GM12878 (cell line): ENCODE measurements around the gene LSM10. TPM values are rescaled to one million over a fixed set of nuclear protein-coding genes. Genes with fewer than 3 reads are reported as not detected.
A peak's percentile ranks its signal among the peaks of the same experiment; 100 is the strongest.

Experiments used
- ATAC-seq: fragments of 200-7000 bp; cut with Tn5 transposase; 3 replicates; pipeline ENCODE4 v1.9.1; 2020; ENCODE audit warnings: mild to moderate bottlenecking, moderate library complexity
- BruUV-seq: library from RNA; stranded (reverse); fragments of 400-500 nt; replicated peaks from 2 replicates; lab custom pipeline; 2021; lab: Mats Ljungman, UMichigan
- CTCF ChIA-PET: fragments of 300-600 bp; sonication (Branson Sonifier 250); formaldehyde crosslinking; extraction: SDS; loops from one replicate; lab custom pipeline; 2021; ENCODE audit warnings: inconsistent platforms; lab: Yijun Ruan, JAX
- POLR2A ChIA-PET: fragments of 350-600 bp; formaldehyde crosslinking; extraction: SDS; loops from one replicate; lab custom pipeline; 2021; ENCODE audit warnings: inconsistent platforms; lab: Charles Lee
- RAD21 ChIA-PET: fragments of 300-600 bp; sonication (Branson Sonifier 250); formaldehyde crosslinking; loops from one replicate; lab custom pipeline; 2023; ENCODE audit warnings: antibody characterized with exemption; ENCODE audit not compliant: unreplicated experiment; lab: Charles Lee
- SMC1A ChIA-PET: fragments of 300-600 bp; sonication (Branson Sonifier 250); formaldehyde crosslinking; loops from one replicate; lab custom pipeline; 2023; ENCODE audit not compliant: unreplicated experiment, uncharacterized antibody; lab: Charles Lee
- DNase-seq: peaks from one replicate; pipeline ENCODE4 v3.0.0-alpha.2; 2011; ENCODE audit warnings: low read depth, low spot score
- FAIRE-seq: peaks from 3 replicates; lab custom pipeline; 2011; peaks lifted over from hg19 to GRCh38; lab: Jason Lieb, UNC
- H2AFZ ChIP-seq: 2 replicates; pipeline ENCODE4 v1.6.0; 2011; ENCODE audit warnings: low read depth, low read length, control low read depth; ENCODE audit not compliant: control insufficient read depth
- H3K27ac ChIP-seq: 2 replicates; pipeline ENCODE4 v1.5.1; 2011; ENCODE audit warnings: control low read depth; ENCODE audit not compliant: control insufficient read depth, insufficient read depth
- H3K27me3 ChIP-seq, 2 experiments: replicated peaks in 1 of 2; 2 replicates each; pipeline versions ENCODE4 v1.6.0 to v1.6.1; 2011; ENCODE audit warnings: low read length in 1 of 2; ENCODE audit not compliant: control insufficient read depth in 2 of 2, insufficient read depth in 2 of 2
- H3K36me3 ChIP-seq, 2 experiments: 2 replicates each; pipeline ENCODE4 v1.5.1; 2011; ENCODE audit warnings: low read length in 1 of 2; ENCODE audit not compliant: control insufficient read depth in 2 of 2, insufficient read depth in 2 of 2
- H3K4me1 ChIP-seq: 2 replicates; pipeline ENCODE4 v1.6.1; 2011; ENCODE audit warnings: mild to moderate bottlenecking, low read length, moderate library complexity, mixed read lengths; ENCODE audit not compliant: control insufficient read depth, insufficient read depth
- H3K4me2 ChIP-seq: 2 replicates; pipeline ENCODE4 v1.6.0; 2011; ENCODE audit warnings: control low read depth; ENCODE audit not compliant: control insufficient read depth, insufficient read depth
- H3K4me3 ChIP-seq: fragments of 200-600 bp; sonication (generic); 2 replicates; pipeline ENCODE4 v1.5.1; 2016
- H3K79me2 ChIP-seq: 2 replicates; pipeline ENCODE4 v1.6.0; 2011; ENCODE audit warnings: low read length; ENCODE audit not compliant: control insufficient read depth, insufficient read depth
- H3K9ac ChIP-seq: 2 replicates; pipeline ENCODE4 v1.8.0; 2011; ENCODE audit warnings: low read length, control low read depth, mixed read lengths; ENCODE audit not compliant: control insufficient read depth, insufficient read depth
- H3K9me3 ChIP-seq: replicated peaks from 3 replicates; pipeline ENCODE4 v1.5.1; 2011; ENCODE audit warnings: mild to moderate bottlenecking, low read length; ENCODE audit not compliant: control insufficient read depth, insufficient read depth
- H4K20me1 ChIP-seq: 2 replicates; pipeline ENCODE4 v1.6.0; 2011; ENCODE audit not compliant: control insufficient read depth, insufficient read depth
- ETV6 ChIP-seq, 2 experiments: fragments of 450-650 bp in 1 of 2; IDR thresholded peaks in 1 of 2; conservative IDR thresholded peaks in 1 of 2; 2 replicates each; pipeline ENCODE4 v1.6.1; 2014; ENCODE audit warnings: antibody characterized with exemption in 1 of 2, borderline replicate concordance in 1 of 2, low read depth in 1 of 2, mild to moderate bottlenecking in 1 of 2, moderate library complexity in 1 of 2
- IKZF2 ChIP-seq, 2 experiments: fragments of 450-650 bp; IDR thresholded peaks; 2 replicates each; pipeline ENCODE4 v1.6.1; 2017; ENCODE audit warnings: mild to moderate bottlenecking in 2 of 2, moderate library complexity in 2 of 2
- IRF4 ChIP-seq: IDR thresholded peaks from 2 replicates; pipeline ENCODE4 v1.6.1; 2011; ENCODE audit warnings: low read depth, low read length
- MYB ChIP-seq: fragments of 150-350 bp; IDR thresholded peaks from 2 replicates; pipeline ENCODE4 v1.6.1; 2014; ENCODE audit warnings: mild to moderate bottlenecking, low read depth, low read length, borderline replicate concordance
- NBN ChIP-seq: fragments of 450-650 bp; IDR thresholded peaks from 2 replicates; pipeline ENCODE4 v1.6.1; 2016
- RCOR1 ChIP-seq: conservative IDR thresholded peaks from 2 replicates; pipeline ENCODE4 v1.6.1; 2012; ENCODE audit warnings: low read depth, low read length, improper control_type of control experiment
- SREBF2 ChIP-seq: IDR thresholded peaks from 2 replicates; pipeline ENCODE4 v1.6.1; 2012; ENCODE audit warnings: mild to moderate bottlenecking, low read length
- STAT1 ChIP-seq: fragments of 450-650 bp; conservative IDR thresholded peaks from 2 replicates; pipeline ENCODE4 v1.6.1; 2014; ENCODE audit warnings: antibody characterized with exemption, mild to moderate bottlenecking
- TAF1 ChIP-seq: IDR thresholded peaks from 2 replicates; pipeline ENCODE4 v1.6.1; 2011; ENCODE audit warnings: mild to moderate bottlenecking, low read depth, low read length, borderline replicate concordance
- WRNIP1 ChIP-seq: IDR thresholded peaks from 2 replicates; pipeline ENCODE4 v1.6.1; 2011; ENCODE audit warnings: low read depth, low read length, improper control_type of control experiment, borderline replicate concordance
- ZNF622 ChIP-seq: fragments of 450-650 bp; IDR thresholded peaks from 2 replicates; pipeline ENCODE4 v1.6.1; 2017; ENCODE audit warnings: mild to moderate bottlenecking, inconsistent platforms
- WGBS: methylation state at CpG from one replicate; pipeline ENCODE4 v1.1.6; 2016; ENCODE audit warnings: low lambda C conversion rate; ENCODE audit not compliant: insufficient replicate concordance, insufficient coverage; ENCODE audit errors: missing lambda C conversion rate; 5-methylcytosine and 5-hydroxymethylcytosine counted together
- in situ Hi-C: fragments of 300-500 bp; cut with MboI; formaldehyde crosslinking; loops from 9 replicates; pipeline ENCODE4 v1.14.3; 2018; ENCODE audit warnings: mixed read lengths
- intact Hi-C: fragments of 100-400 bp; cut with micrococcal nuclease; formaldehyde crosslinking; loops from one replicate; pipeline ENCODE4 v1.14.2; 2022; ENCODE audit not compliant: unreplicated experiment
- polyA plus RNA-seq, 11 experiments: library from polyadenylated mRNA; depleted of rRNA in 4 of 11; unstranded in 6 of 11; stranded (reverse) in 5 of 11; fragments of >200 nt; fragmentation: Nextera tagmentation in 4 of 11; fragmentation: Illumina TruSeq in 1 of 11; extraction: Ambion mirVana in 4 of 11; extraction: Trizol in 1 of 11; gene quantifications; 1 replicate in 1 of 11; 2 replicates in 10 of 11; pipeline versions ENCODE4 v1.2.1 to v1.2.3, GENCODE V29; 2011 to 2016; ENCODE audit warnings: inconsistent platforms in 2 of 11, missing spikeins in 2 of 11, low read depth in 1 of 11
- total RNA-seq, 4 experiments: library from RNA; depleted of rRNA in 3 of 4; stranded (reverse); fragments of >200 nt in 3 of 4; fragmentation: Illumina TruSeq in 1 of 4; extraction: Trizol in 1 of 4; gene quantifications; 2 replicates each; pipeline versions ENCODE4 v1.2.1 to v1.2.3, GENCODE V29; 2013 to 2021

The LSM10 gene
- total and polyA plus RNA-seq, 10 of the 15 experiments (the other 5 are each of a cell fraction or from before 2014, with no cell fraction given), result 13.1 to 103 (median 57.5) TPM

DNA sequence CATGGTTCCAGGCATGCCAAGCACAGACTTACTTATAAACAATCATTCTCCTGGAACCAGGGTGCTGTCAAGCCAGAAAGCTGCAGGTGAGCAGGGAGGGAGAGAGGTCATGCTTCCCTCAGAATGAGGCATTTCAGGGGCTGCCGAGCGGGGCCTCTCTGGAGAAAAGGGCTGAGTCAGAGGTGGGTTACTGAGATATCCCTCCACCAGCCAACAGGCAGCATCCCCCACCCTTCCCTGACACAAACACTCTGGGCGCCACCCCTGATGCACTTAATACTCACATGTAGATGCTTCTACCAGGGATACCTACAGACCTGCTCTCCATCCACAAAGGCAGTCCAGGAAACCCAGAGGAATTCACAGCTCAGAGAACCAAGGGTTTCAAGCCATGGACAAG, 25.1 kb downstream of the LSM10 start:
- Histone ChIP-seq H3K36me3 (0 out of 4 replicates have a peak, but pooled peaks cover 0 to 3% of the 10 kb centered on the region in 2 experiments), H3K27me3 (no peaks in the 10 kb centered on the region), H4K20me1 (no peaks in the 10 kb centered on the region), H3K79me2 (peaks cover 45% of the 10 kb centered on the region), H3K9me3 (no peaks in the 10 kb centered on the region), H2AFZ (no peak overlapping the region), H3K4me3 (no peak overlapping the region), H3K9ac (no peak overlapping the region), H3K4me2 (no peak overlapping the region), H3K27ac (peak overlapping the region; percentile 97), H3K4me1 (peaks cover 51% of the 10 kb centered on the region)
- DNase-seq, result no peak
- 77% methylated on average over 3 of the region's 3 CpGs for WGBS
- TF ChIP-seq STAT1 (no peak), WRNIP1 (no peak), SREBF2 (no peak), IKZF2 (IDR thresholded peaks at IDR 0.05) (no peak), ZNF622 (no peak), TAF1 (no peak), NBN (no peak), MYB (no peak), ETV6 (conservative IDR thresholded peaks at IDR 0.05 in 1 of 2, IDR thresholded peaks at IDR 0.05 in 1 of 2; ENCODE audit: borderline replicate concordance in 1 of 2, low read depth in 1 of 2) (no peak), IRF4 (no peak), RCOR1 (no peak)
- ChIA-PET SMC1A (interaction anchor here (0.8 kb wide), 2 partner anchors 13 to 223 kb away, joined by 3 read pairs; partner anchors contain the start of gene TRAPPC3), RAD21 (interaction anchor here (0.6 to 1.4 kb wide), 3 partner anchors 25 to 119 kb away, joined by 3 to 10 read pairs (median 4); partner anchors contain the start of gene LSM10), CTCF (interaction anchor here (1.1 to 1.4 kb wide), 2 partner anchors 12 to 48 kb away, joined by 3 read pairs; no protein-coding TSS in a partner anchor), POLR2A (interaction anchor here (0.5 to 1.0 kb wide), 9 partner anchors 18 to 861 kb away, joined by 3 to 7 read pairs (median 4); partner anchors contain the start of genes MRPS15 and THRAP3)
- no peak for ATAC-seq
- no peak for FAIRE-seq
- in situ Hi-C loops, result no loop called here
- intact Hi-C loops, result no loop called here
- no TSS peak for BruUV-seq
